Measurements from ENCODE around the gene SPATA6. TPM values are rescaled to one million over a fixed set of nuclear protein-coding genes. Genes with fewer than 3 reads are reported as not detected.

SPATA6 gene
- total RNA-seq, 5 donors from 2014 or later (not counting 1 experiment from before 2014, with no cell fraction given) = 3.7 to 7.2 (median 4.9) TPM

GRCh38 chr1:48248356-48248755, 223.6 kb downstream of the SPATA6 start:
- Mint-ChIP-seq H3K4me1 (peaks cover 0 to 4% (median 3%) of the 10 kb centered on the region in 3 donors), H3K9me3 (no peaks in the 10 kb centered on the region), H3K27me3 (peaks cover 1 to 11% of the 10 kb centered on the region in 2 donors), H3K27ac (no peak overlapping the region), H3K4me3 (no peak overlapping the region), H3K36me3 (no peaks in the 10 kb centered on the region)
- POLR2A ChIA-PET = no interaction called here
- Histone ChIP-seq H3K36me3 (ENCODE audit: control insufficient read depth in 2 of 2, extremely low read depth in 1 of 2, insufficient read depth in 1 of 2, low read length in 1 of 2) (no peaks in the 10 kb centered on the region), H3K27ac (ENCODE audit: low read length) (no peak overlapping the region), H3K4me3 (ENCODE audit: control insufficient read depth in 1 of 2, extremely low read depth in 1 of 2, low read length in 1 of 2) (no peak overlapping the region), H3K9me3 (no peaks in the 10 kb centered on the region), H3K4me1 (ENCODE audit: control insufficient read depth in 1 of 2, extremely low read depth in 1 of 2, insufficient read depth in 2 of 2, low read length in 2 of 2) (no peaks in the 10 kb centered on the region), H3K27me3 (replicated peaks in 1 of 2; ENCODE audit: control insufficient read depth in 2 of 2, extremely low read depth in 1 of 2, insufficient read depth in 2 of 2, low read length in 1 of 2) (peaks cover 0 to 4% of the 10 kb centered on the region in 2 experiments)
- 100% methylated on average over 1 of the region's 4 CpGs for WGBS (ENCODE audit: insufficient coverage)
- peak in 1 of 35 experiments; percentile 11 for DNase-seq
- no peak for ATAC-seq (replicated peaks in 1 of 4)
- CTCF ChIA-PET = no interaction called here

GRCh38 chr1:48246727-48247126, 225.3 kb downstream of the SPATA6 start:
- H3K36me3 Mint-ChIP-seq = no peaks in the 10 kb centered on the region
- H3K27me3 Mint-ChIP-seq = peaks cover 1 to 10% of the 10 kb centered on the region in 2 donors
- peaks cover 0 to 4% of the 10 kb centered on the region in 2 experiments for H3K27me3 ChIP-seq (replicated peaks in 1 of 2; ENCODE audit: control insufficient read depth in 2 of 2, extremely low read depth in 1 of 2, insufficient read depth in 2 of 2, low read length in 1 of 2)
- no peaks in the 10 kb centered on the region for H3K9me3 Mint-ChIP-seq
- no peaks in the 10 kb centered on the region for H3K9me3 ChIP-seq
- ChIA-PET CTCF (no interaction called here), POLR2A (no interaction called here)
- no peak overlapping the region for H3K27ac ChIP-seq (ENCODE audit: low read length)
- H3K27ac Mint-ChIP-seq = no peak overlapping the region
- no peaks in the 10 kb centered on the region for H3K4me1 ChIP-seq (ENCODE audit: control insufficient read depth in 1 of 2, extremely low read depth in 1 of 2, insufficient read depth in 2 of 2, low read length in 2 of 2)
- H3K4me3 Mint-ChIP-seq = no peak overlapping the region
- 50% methylated on average over 1 of the region's 1 CpG for WGBS (ENCODE audit: insufficient coverage)
- no peaks in the 10 kb centered on the region for H3K36me3 ChIP-seq (ENCODE audit: control insufficient read depth in 2 of 2, extremely low read depth in 1 of 2, insufficient read depth in 1 of 2, low read length in 1 of 2)
- ATAC-seq (replicated peaks in 1 of 4) (no peak), DNase-seq (no peak)
- peaks cover 0 to 4% (median 3%) of the 10 kb centered on the region in 3 donors for H3K4me1 Mint-ChIP-seq
- H3K4me3 ChIP-seq (ENCODE audit: control insufficient read depth in 1 of 2, extremely low read depth in 1 of 2, low read length in 1 of 2) = no peak overlapping the region

Other genes with a start within 250 kb of the SPATA6 start
- gene SLC5A9, start 249.5 kb downstream of the SPATA6 start, total RNA-seq = not detected

Measured in T-cell (primary cell).